ENCODE data around the gene TLDC2.
"Not testable (repeated sequence)": the region's sequence is repeated elsewhere in the genome, so short reads cannot be mapped to it uniquely, and the experiment has no call there.

The TLDC2 gene

DNA sequence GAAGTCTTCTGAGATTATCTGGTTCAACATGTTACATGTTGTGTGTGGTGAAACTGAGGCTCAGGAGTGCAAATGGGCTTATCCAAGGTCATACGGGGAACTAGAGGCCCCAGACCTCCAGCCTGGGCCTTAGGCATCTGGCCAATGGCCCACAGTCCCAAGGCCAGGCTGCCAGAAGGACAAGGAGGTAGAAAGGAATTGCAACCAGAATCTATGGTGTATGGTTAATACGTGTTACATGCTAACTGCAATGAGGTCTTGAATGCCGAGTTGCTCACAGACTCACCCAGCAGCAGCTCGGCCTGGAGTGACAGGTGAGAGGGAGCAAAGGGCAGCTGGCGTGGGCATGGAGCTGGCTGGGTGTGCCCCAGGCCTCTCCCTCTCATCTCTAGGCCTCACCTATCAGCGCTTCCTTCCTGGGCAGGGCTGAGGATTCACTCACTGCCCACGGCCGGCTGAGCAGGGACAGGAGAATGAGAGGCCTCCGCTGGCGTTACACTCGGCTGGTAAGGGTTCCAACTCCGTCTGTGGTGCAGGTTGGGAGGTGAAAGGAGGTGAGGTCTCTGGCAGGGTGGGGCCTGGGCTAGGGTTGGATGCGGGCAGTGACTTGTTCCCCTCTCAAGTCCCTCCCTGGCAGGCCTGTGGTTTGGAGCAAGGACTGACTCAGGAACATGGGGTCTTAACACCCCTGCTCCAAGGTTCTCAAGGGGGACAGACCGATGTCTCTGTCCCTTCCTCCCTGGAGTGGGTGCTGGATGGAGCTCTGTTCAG lies at the start of gene TLDC2:
Gene TLDC2 (plus strand): TSS at position 437 of the 771 bp plus-strand sequence. CDS start 37 bp downstream, at position 474.
- no peaks in the 10 kb centered on the region for H3K36me3 ChIP-seq (ENCODE audit: control insufficient read depth, insufficient read depth, low read length)
- H3K27me3 ChIP-seq (ENCODE audit: control insufficient read depth, insufficient read depth, low read length), result no peaks in the 10 kb centered on the region
- no peak within 1 kb of the TSS for H3K4me3 ChIP-seq (ENCODE audit: low read length)
- peaks cover 22% of the 10 kb centered on the region for H3K4me1 ChIP-seq (ENCODE audit: control insufficient read depth, insufficient read depth, low read length)
- no peaks in the 10 kb centered on the region for H3K9me3 ChIP-seq (ENCODE audit: control insufficient read depth, low read length)
- peak within 1 kb of the TSS; percentile 3 for H3K9ac ChIP-seq (ENCODE audit: low read length)

DNA sequence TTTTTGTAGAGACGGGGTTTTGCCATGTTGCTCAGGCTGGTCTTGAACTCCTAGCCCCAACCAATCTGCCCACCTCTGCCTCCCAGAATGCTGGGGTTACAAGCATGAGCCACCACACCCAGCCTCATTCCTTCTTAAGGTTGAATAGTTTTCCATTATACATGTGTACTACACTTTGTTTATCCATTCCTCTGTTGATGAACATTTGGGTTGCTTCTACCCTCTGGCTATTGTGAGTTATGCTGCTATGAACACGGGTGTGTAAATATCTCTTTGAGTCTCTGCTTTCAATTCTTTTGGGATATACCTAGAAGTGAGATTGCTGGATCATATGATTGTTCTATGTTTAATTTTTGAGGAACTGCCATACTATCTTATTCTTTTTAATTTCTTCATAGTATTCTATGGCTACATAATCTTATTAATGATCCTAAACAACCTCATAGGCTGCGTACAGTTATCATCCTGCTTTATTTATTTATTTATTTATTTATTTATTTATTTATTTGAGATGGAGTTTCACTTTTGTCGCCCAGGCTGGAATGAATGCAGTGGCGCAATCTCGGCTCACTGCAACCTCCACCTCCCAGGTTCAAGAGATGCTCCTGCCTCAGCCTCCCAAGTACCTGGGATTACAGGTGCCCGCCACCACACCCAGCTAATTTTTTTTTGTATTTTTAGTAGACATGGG lies 49.2 kb upstream of the TLDC2 start:
- H3K9ac ChIP-seq (ENCODE audit: low read length), result no peak overlapping the region
- H3K4me1 ChIP-seq (ENCODE audit: control insufficient read depth, insufficient read depth, low read length), result peaks cover 19% of the 10 kb centered on the region
- no peaks in the 10 kb centered on the region for H3K9me3 ChIP-seq (ENCODE audit: control insufficient read depth, low read length)
- peaks cover 8% of the 10 kb centered on the region for H3K36me3 ChIP-seq (ENCODE audit: control insufficient read depth, insufficient read depth, low read length)
- H3K4me3 ChIP-seq (ENCODE audit: low read length), result no peak overlapping the region
- no peaks in the 10 kb centered on the region for H3K27me3 ChIP-seq (ENCODE audit: control insufficient read depth, insufficient read depth, low read length)

DNA sequence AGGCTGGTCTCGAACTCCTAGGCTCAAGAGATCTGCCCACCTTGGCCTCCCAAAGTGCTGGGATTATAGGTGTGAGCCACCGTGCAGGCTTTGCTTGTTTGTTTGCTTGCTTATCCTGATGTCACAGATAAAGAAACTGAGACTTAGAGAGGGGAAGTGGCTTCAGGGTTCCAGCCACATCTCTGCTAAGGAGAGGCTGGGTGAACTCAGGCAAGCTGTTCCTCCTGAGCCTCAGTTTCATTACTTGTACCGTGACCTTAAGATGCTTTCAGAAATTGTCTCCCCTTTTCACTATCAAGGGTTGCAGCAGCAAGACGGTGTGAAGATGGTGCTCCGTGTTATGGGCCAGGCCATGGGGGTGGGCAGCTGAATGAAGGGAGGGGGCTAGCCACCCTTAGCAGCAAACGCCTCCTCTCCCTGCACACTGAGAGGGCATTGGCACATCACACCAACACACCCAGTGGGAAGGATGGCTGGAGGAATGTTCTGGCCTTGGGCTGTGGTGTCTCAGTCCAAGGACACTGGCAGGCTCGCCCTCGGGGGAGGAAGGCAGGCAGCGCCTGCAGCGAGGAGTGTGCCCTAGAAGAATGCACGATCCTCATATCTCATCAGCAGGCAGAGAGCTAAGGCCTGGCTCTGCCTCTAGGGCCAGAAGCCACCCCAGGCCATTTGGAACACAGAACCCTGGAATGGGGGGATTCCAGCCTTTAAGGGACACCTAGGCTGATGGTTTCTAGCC lies 48.2 kb upstream of the TLDC2 start:
- no peak overlapping the region for H3K4me3 ChIP-seq (ENCODE audit: low read length)
- peaks cover 8% of the 10 kb centered on the region for H3K36me3 ChIP-seq (ENCODE audit: control insufficient read depth, insufficient read depth, low read length)
- peaks cover 15% of the 10 kb centered on the region for H3K4me1 ChIP-seq (ENCODE audit: control insufficient read depth, insufficient read depth, low read length)

DNA sequence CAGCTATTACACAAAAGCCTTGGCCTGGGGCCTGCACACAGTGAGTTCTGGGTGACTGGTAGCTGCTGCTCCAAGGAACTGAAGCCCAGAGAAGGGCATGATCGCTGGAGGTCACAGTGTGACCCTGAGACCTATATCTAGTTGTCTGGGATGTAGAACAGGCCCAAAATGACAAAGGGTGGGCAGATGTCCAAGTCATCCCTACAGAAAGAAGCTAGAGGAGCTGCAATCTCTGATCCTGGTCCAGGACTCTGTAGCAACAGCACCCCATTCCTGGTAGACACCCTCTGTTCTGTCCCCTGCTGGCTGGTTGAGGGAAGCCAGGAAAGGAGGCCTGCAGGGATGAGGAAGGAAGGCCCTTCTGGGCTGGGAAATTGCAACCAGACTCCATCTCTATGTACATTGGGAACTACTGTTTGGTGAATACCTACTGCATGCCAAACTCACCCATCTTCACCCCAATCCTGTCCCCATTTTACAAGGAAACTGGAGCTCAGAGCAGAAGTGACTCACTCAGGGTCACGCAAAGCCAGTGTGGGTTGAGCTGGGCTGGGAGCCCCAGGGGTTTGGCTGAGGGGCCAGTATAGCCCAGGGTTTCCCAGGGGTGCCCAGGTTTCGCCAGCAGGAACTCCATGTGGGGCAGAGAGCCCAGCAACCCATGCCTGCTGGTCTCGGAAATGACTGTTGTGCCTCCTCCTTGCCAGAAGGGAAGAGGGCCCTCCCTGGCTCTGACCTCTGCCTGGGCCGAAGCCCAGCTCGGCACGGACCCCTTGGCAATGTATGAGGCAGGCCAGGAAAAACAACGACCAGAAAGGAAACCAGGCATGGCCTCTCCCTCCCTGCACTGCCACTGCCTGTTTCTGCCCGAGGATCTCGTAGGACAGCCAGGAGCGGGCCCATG lies 44.9 kb upstream of the TLDC2 start:
- Histone ChIP-seq H3K4me1 (ENCODE audit: control insufficient read depth, insufficient read depth, low read length) (peaks cover 16% of the 10 kb centered on the region), H3K36me3 (ENCODE audit: control insufficient read depth, insufficient read depth, low read length) (peaks cover 8% of the 10 kb centered on the region), H3K9ac (ENCODE audit: low read length) (no peak overlapping the region), H3K4me3 (ENCODE audit: low read length) (no peak overlapping the region), H3K27me3 (ENCODE audit: control insufficient read depth, insufficient read depth, low read length) (no peaks in the 10 kb centered on the region), H3K9me3 (ENCODE audit: control insufficient read depth, low read length) (no peaks in the 10 kb centered on the region)

More for the DNA sequence above, 48.2 kb upstream of the TLDC2 start:
- no peaks in the 10 kb centered on the region for H3K9me3 ChIP-seq (ENCODE audit: control insufficient read depth, low read length)
- H3K9ac ChIP-seq (ENCODE audit: low read length), result no peak overlapping the region
- no peaks in the 10 kb centered on the region for H3K27me3 ChIP-seq (ENCODE audit: control insufficient read depth, insufficient read depth, low read length)

DNA sequence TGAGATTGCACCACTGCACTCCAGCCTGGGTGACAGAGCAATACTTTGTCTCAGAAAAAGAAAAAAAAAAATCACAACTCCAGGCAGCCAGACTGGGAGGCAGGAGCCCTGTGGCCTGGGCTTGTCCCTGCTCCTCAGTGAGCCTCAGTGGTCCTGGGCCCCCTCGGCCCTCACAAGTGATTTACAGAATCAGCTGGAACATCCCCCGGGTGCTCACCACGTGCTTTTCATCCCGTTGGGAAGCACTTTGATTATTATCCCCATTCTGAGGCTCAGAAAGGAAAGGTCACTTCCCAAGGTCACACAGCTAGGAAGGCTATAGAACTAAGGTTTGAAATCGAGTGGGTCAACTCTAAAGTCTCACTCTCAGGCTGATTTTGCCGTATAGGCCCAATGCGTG lies 43.1 kb upstream of the TLDC2 start:
- no peaks in the 10 kb centered on the region for H3K27me3 ChIP-seq (ENCODE audit: control insufficient read depth, insufficient read depth, low read length)
- peaks cover 23% of the 10 kb centered on the region for H3K4me1 ChIP-seq (ENCODE audit: control insufficient read depth, insufficient read depth, low read length)
- H3K36me3 ChIP-seq (ENCODE audit: control insufficient read depth, insufficient read depth, low read length), result peaks cover 8% of the 10 kb centered on the region
- no peak overlapping the region for H3K9ac ChIP-seq (ENCODE audit: low read length)
- H3K4me3 ChIP-seq (ENCODE audit: low read length), result no peak overlapping the region
- no peaks in the 10 kb centered on the region for H3K9me3 ChIP-seq (ENCODE audit: control insufficient read depth, low read length)

DNA sequence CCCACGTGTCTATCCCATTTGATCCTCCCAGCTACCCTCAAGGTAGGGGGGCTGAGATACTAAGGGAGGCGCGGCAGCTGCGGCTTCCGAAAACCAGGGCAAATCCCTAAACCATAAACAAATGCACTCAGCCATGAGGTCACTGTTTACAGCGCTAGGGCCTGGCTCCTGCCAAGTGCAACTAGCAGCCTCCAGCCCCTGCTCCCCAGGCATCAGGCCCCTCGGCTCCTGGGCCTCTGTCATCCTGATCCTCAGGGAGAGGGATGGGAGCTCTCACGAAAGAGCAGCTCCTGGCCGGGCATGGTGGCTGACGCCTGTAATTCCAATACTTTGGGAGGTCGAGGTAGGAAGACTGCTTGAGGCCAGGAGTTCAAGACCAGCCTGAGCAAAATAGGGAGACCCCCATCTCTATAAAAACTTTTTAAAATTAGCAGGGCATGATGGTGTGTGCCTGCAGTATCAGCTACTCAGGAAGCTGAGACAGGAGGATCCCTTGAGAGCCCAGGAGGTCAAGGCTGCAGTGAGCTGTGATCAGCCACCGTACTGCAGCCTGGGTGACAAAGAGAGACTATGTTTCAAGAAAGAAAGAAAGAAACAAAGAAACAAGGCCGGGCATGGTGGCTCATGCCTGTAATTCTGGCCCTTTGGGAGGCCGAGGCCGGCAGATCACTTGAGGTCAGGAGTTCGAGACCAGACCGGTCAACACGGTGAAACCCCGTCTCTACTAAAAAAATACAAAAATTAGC lies 42.5 kb upstream of the TLDC2 start:
- H3K4me1 ChIP-seq (ENCODE audit: control insufficient read depth, insufficient read depth, low read length), result peaks cover 23% of the 10 kb centered on the region
- no peaks in the 10 kb centered on the region for H3K9me3 ChIP-seq (ENCODE audit: control insufficient read depth, low read length)
- no peak overlapping the region for H3K9ac ChIP-seq (ENCODE audit: low read length)
- H3K4me3 ChIP-seq (ENCODE audit: low read length), result no peak overlapping the region
- H3K27me3 ChIP-seq (ENCODE audit: control insufficient read depth, insufficient read depth, low read length), result no peaks in the 10 kb centered on the region
- H3K36me3 ChIP-seq (ENCODE audit: control insufficient read depth, insufficient read depth, low read length), result peaks cover 2% of the 10 kb centered on the region

DNA sequence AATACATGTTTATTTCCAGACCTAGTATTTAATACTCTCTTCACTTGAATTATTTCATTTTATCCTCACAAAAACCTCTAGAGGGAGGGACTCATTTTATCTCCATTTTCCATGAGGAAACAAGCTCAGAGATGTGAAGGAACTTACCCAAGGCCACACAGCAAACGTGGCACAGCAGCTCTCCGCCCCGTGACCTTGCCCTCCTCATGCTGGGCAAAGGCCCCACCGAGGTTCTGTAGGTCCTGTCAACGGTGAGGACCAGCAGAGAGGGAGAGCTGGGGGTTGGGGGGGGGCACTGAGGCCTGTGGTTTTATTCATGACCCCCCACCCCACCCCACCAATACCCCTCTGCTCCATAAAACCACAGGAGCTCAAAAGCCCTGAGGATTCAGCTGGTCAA lies 40.9 kb upstream of the TLDC2 start:
- H3K4me3 ChIP-seq (ENCODE audit: low read length), result peak overlapping the region; percentile 36

DNA sequence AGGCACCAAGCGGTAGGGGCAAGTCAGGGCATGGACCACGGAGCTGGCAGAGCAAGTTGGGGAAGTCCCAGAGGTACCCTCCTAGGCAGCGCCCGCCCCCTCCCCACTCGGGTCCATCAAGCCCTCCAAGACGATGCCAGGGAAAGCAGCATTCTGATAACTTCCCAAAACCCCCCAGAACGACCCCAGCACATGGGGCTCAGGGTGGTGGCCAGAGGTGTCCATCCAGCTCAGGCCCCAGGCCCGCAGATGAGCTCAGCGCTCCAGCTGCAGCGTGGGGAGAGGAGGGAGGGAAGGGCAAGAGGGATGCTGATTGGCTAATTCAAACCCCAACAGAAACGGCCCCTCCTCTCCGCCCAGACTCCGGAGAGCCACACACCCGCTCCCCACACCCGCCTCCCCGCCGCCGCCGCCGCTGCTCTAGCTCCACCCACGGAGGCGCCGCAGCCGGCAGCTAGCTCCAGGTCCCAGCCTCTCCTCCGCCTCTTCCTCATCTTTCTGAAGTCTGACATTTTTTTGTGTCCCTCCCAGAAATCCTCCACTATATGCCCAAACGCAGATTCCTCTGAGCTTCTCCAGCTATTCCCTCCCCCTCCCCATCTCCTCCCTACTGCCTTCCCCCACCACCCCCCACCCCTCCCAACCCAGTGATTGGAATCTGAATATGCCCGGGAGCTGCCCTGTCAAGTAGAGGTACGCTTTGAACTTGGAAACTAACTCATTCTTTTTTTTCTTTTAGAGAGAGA lies 40.3 kb upstream of the TLDC2 start:
- peaks cover 23% of the 10 kb centered on the region for H3K4me1 ChIP-seq (ENCODE audit: control insufficient read depth, insufficient read depth, low read length)
- peak overlapping the region; percentile 50 for H3K9ac ChIP-seq (ENCODE audit: low read length)
- H3K4me3 ChIP-seq (ENCODE audit: low read length), result peak overlapping the region; percentile 36
- H3K36me3 ChIP-seq (ENCODE audit: control insufficient read depth, insufficient read depth, low read length), result no peaks in the 10 kb centered on the region
- no peaks in the 10 kb centered on the region for H3K9me3 ChIP-seq (ENCODE audit: control insufficient read depth, low read length)
- H3K27me3 ChIP-seq (ENCODE audit: control insufficient read depth, insufficient read depth, low read length), result no peaks in the 10 kb centered on the region

More for the DNA sequence above, 40.9 kb upstream of the TLDC2 start:
- H3K36me3 ChIP-seq (ENCODE audit: control insufficient read depth, insufficient read depth, low read length), result no peaks in the 10 kb centered on the region
- H3K4me1 ChIP-seq (ENCODE audit: control insufficient read depth, insufficient read depth, low read length), result peaks cover 23% of the 10 kb centered on the region
- peak overlapping the region; percentile 50 for H3K9ac ChIP-seq (ENCODE audit: low read length)
- no peaks in the 10 kb centered on the region for H3K27me3 ChIP-seq (ENCODE audit: control insufficient read depth, insufficient read depth, low read length)
- no peaks in the 10 kb centered on the region for H3K9me3 ChIP-seq (ENCODE audit: control insufficient read depth, low read length)

DNA sequence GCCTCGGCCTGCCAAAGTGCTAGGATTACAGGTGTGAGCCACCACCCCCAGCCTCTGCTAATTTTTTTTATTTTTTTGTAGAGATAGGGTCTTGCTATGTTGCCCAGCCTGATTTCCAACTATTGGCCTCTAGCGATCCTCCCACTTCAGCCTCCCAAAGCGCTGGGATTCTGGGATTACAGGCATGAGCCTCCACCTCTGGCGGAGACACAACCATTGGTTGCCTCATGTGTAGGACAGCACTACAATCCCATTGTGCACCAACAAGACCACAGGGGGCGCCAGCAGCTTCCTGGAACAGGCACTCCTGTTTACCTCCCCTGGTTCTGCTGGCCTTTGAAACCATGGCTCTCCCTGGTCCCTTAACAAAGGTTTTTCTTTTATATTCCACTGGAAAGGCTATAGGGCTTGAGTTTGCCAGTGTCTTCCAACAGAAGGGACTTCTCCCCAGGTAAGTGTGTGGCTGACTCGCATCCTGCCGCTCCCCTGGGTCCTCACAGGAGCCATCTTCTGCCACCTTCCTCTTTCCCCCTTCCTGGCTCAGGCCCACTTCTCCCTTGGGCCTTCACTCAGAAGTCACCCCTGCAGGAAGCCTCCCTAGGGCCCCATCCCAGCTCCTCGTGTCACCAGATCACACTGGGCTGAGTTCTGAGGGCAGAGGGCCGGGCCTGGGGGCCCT lies 39.2 kb upstream of the TLDC2 start:
- Histone ChIP-seq H3K27me3 (ENCODE audit: control insufficient read depth, insufficient read depth, low read length) (no peaks in the 10 kb centered on the region), H3K9me3 (ENCODE audit: control insufficient read depth, low read length) (no peaks in the 10 kb centered on the region), H3K4me3 (ENCODE audit: low read length) (no peak overlapping the region), H3K4me1 (ENCODE audit: control insufficient read depth, insufficient read depth, low read length) (peaks cover 23% of the 10 kb centered on the region), H3K9ac (ENCODE audit: low read length) (peak overlapping the region; percentile 15), H3K36me3 (ENCODE audit: control insufficient read depth, insufficient read depth, low read length) (no peaks in the 10 kb centered on the region)

DNA sequence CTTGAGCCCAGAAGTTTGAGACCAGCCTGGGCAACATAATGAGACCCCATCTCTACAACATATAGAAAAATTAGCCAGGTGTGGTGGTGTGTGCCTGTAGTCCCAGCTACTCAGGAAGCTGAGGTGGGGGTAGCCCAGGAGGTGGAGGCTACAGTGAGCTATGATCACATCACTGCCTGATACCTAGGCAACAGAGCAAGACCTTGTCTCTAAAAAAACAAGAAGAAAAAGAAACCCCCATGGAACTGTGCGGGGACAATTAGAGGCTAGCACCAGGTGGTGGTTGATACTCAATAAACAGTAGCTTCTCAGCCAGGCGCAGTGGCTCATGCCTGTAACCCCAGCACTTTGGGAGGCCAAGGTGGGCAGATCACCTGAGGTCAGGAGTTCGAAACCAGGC lies 37.6 kb upstream of the TLDC2 start:
- H3K4me3 ChIP-seq (ENCODE audit: low read length); H3K36me3 ChIP-seq (ENCODE audit: control insufficient read depth, insufficient read depth, low read length); H3K9ac ChIP-seq (ENCODE audit: low read length); H3K9me3 ChIP-seq (ENCODE audit: control insufficient read depth, low read length); H3K27me3 ChIP-seq (ENCODE audit: control insufficient read depth, insufficient read depth, low read length): not testable (repeated sequence)
- peaks cover 23% of the 10 kb centered on the region for H3K4me1 ChIP-seq (ENCODE audit: control insufficient read depth, insufficient read depth, low read length)
